HepG2 (cell line): ENCODE results near the gene DUSP22. TPM values are rescaled to one million over a fixed set of nuclear protein-coding genes. Genes with fewer than 3 reads are reported as not detected.

Source experiments
- ATAC-seq: fragments of 200-7000 bp; cut with Tn5 transposase; 3 replicates; pipeline ENCODE4 v1.9.1; 2020; ENCODE audit warnings: mild to moderate bottlenecking, moderate library complexity
- BruUV-seq: library from RNA; stranded (reverse); fragments of 400-500 nt; replicated peaks from 2 replicates; lab custom pipeline; 2021; lab: Mats Ljungman, UMichigan
- CTCF ChIA-PET: fragments of 300-600 bp; formaldehyde crosslinking; extraction: SDS; loops from one replicate; lab custom pipeline; 2021; ENCODE audit warnings: low total read pairs, inconsistent platforms, low intra/inter-chr PET ratio; lab: Yijun Ruan, JAX
- POLR2A ChIA-PET: fragments of 350-600 bp; sonication (Branson Sonifier 250); formaldehyde crosslinking; loops from one replicate; lab custom pipeline; 2020; ENCODE audit warnings: antibody characterized with exemption, inconsistent platforms; lab: Yijun Ruan, JAX
- DNase-seq: peaks from one replicate; pipeline ENCODE4 v3.0.0-alpha.2; 2015; ENCODE audit warnings: low spot score
- FAIRE-seq: peaks from 3 replicates; lab custom pipeline; 2011; peaks lifted over from hg19 to GRCh38; lab: Jason Lieb, UNC
- H2AFZ ChIP-seq: one replicate; pipeline ENCODE4 v1.6.1; 2011; ENCODE audit warnings: low read length, inconsistent platforms
- H3K27ac ChIP-seq: fragments of 300-600 bp; 3 replicates; pipeline ENCODE4 v1.8.0; 2011; ENCODE audit warnings: mixed run types, mild to moderate bottlenecking, mixed read lengths, low read length, inconsistent platforms; ENCODE audit not compliant: insufficient read depth; ENCODE audit errors: extremely low read length
- H3K27me3 ChIP-seq, 2 experiments: fragments of 200-600 bp in 1 of 2; 2 replicates in 1 of 2; 3 replicates in 1 of 2; pipeline versions ENCODE4 v1.6.0 to v1.8.0; 2011; ENCODE audit warnings: low read length in 2 of 2, mild to moderate bottlenecking in 2 of 2, moderate library complexity in 2 of 2, inconsistent platforms in 1 of 2; ENCODE audit not compliant: insufficient read depth in 2 of 2, control insufficient read depth in 1 of 2
- H3K36me3 ChIP-seq, 2 experiments: fragments of 200-600 bp in 1 of 2; replicated peaks in 1 of 2; 2 replicates in 1 of 2; 3 replicates in 1 of 2; pipeline versions ENCODE4 v1.5.1 to v1.8.0; 2011; ENCODE audit warnings: low read length in 2 of 2, inconsistent platforms in 1 of 2; ENCODE audit not compliant: insufficient read depth in 2 of 2, control insufficient read depth in 1 of 2
- H3K4me1 ChIP-seq: 2 replicates; pipeline ENCODE4 v1.5.1; 2012; ENCODE audit warnings: low read length, inconsistent platforms; ENCODE audit not compliant: insufficient read depth
- H3K4me2 ChIP-seq: 2 replicates; pipeline ENCODE4 v1.6.0; 2011; ENCODE audit warnings: low read depth, low read length, inconsistent platforms
- H3K4me3 ChIP-seq, 3 experiments: fragments of 200-600 bp in 1 of 3; sonication (generic), shearing (Covaris generic) in 1 of 3; replicated peaks in 1 of 3; 2 replicates each; pipeline ENCODE4 v1.5.1; 2011 to 2016; ENCODE audit warnings: low read length in 3 of 3, inconsistent platforms in 2 of 3, low read depth in 2 of 3, mild to moderate bottlenecking in 2 of 3, control low read depth in 1 of 3, mixed read lengths in 1 of 3; ENCODE audit not compliant: insufficient read depth in 1 of 3
- H3K79me2 ChIP-seq: one replicate; pipeline ENCODE4 v1.6.1; 2011; ENCODE audit warnings: low read length, inconsistent platforms; ENCODE audit not compliant: insufficient read depth
- H3K9ac ChIP-seq: 2 replicates; pipeline ENCODE4 v1.6.0; 2011; ENCODE audit warnings: mild to moderate bottlenecking, low read depth, low read length, inconsistent platforms; ENCODE audit not compliant: insufficient read depth
- H3K9me3 ChIP-seq: 2 replicates; pipeline ENCODE4 v1.5.1; 2012; ENCODE audit warnings: mild to moderate bottlenecking, low read length
- H4K20me1 ChIP-seq: 2 replicates; pipeline ENCODE4 v1.6.0; 2011; ENCODE audit warnings: inconsistent platforms, mild to moderate bottlenecking, low read length, moderate library complexity; ENCODE audit not compliant: insufficient read depth
- EEA1 ChIP-seq: sonication (generic); formaldehyde crosslinking; IDR thresholded peaks from 2 replicates; pipeline ENCODE4 v1.5.1; 2020; ENCODE audit warnings: mild to moderate bottlenecking, missing genetic modification reagents, borderline replicate concordance
- GATAD1 ChIP-seq: IDR thresholded peaks from 2 replicates; pipeline ENCODE4 v1.6.1; 2016; ENCODE audit warnings: missing genetic modification reagents, missing compliant biosample characterization
- KMT2B ChIP-seq: IDR thresholded peaks from 2 replicates; pipeline ENCODE4 v1.6.1; 2016; ENCODE audit warnings: missing genetic modification reagents, missing compliant biosample characterization
- MIXL1 ChIP-seq: IDR thresholded peaks from 2 replicates; pipeline ENCODE4 v1.6.1; 2016
- SALL1 ChIP-seq: sonication (generic); formaldehyde crosslinking; IDR thresholded peaks from 2 replicates; pipeline ENCODE4 v1.8.0; 2022; ENCODE audit warnings: mild to moderate bottlenecking, missing genetic modification reagents
- SNAPC2 ChIP-seq: sonication (generic); formaldehyde crosslinking; IDR thresholded peaks from 2 replicates; pipeline ENCODE4 v1.8.1; 2022; ENCODE audit warnings: mild to moderate bottlenecking, missing genetic modification reagents
- TARDBP ChIP-seq: sonication (generic); formaldehyde crosslinking; IDR thresholded peaks from 2 replicates; pipeline ENCODE4 v1.8.0; 2022; ENCODE audit warnings: mild to moderate bottlenecking, missing genetic modification reagents
- ZFP36L1 ChIP-seq: sonication (generic); formaldehyde crosslinking; IDR thresholded peaks from 2 replicates; pipeline ENCODE4 v1.8.0; 2022; ENCODE audit warnings: mild to moderate bottlenecking, missing genetic modification reagents, moderate library complexity
- ZMYM4 ChIP-seq: sonication (generic); formaldehyde crosslinking; IDR thresholded peaks from 2 replicates; pipeline ENCODE4 v1.8.1; 2023; ENCODE audit warnings: mild to moderate bottlenecking, missing genetic modification reagents
- ZNF274 ChIP-seq: sonication (generic); formaldehyde crosslinking; IDR thresholded peaks from 2 replicates; pipeline ENCODE4 v1.5.1; 2020; ENCODE audit warnings: mild to moderate bottlenecking, missing genetic modification reagents
- ZNF670 ChIP-seq: sonication (generic); formaldehyde crosslinking; IDR thresholded peaks from 2 replicates; pipeline ENCODE4 v1.8.0; 2022; ENCODE audit warnings: mild to moderate bottlenecking, missing genetic modification reagents, borderline replicate concordance
- ZNF678 ChIP-seq: sonication (generic); formaldehyde crosslinking; IDR thresholded peaks from 2 replicates; pipeline ENCODE4 v1.4.0; 2020; ENCODE audit warnings: mild to moderate bottlenecking, missing genetic modification reagents
- ZNF776 ChIP-seq: sonication (generic); formaldehyde crosslinking; IDR thresholded peaks from 2 replicates; pipeline ENCODE4 v1.4.0; 2020; ENCODE audit warnings: mild to moderate bottlenecking, missing genetic modification reagents
- WGBS: methylation state at CpG from one replicate; pipeline ENCODE4 v1.1.6; 2017; ENCODE audit warnings: low lambda C conversion rate; 5-methylcytosine and 5-hydroxymethylcytosine counted together
- in situ Hi-C: cut with HindIII; loops from 2 replicates; pipeline ENCODE4 v1.10.0; 2017; ENCODE audit warnings: low pct_unique_long_range_greater_than_20kb; ENCODE audit not compliant: extremely low pct_ligation_motif_present
- intact Hi-C: fragments of 100-400 bp; cut with micrococcal nuclease; formaldehyde crosslinking; loops from one replicate; pipeline ENCODE4 v1.10.0; 2022; ENCODE audit not compliant: unreplicated experiment
- polyA plus RNA-seq, 8 experiments: library from polyadenylated mRNA; depleted of rRNA in 3 of 8; stranded (reverse) in 7 of 8; unstranded in 1 of 8; fragments of >200 nt; fragmentation: Illumina TruSeq in 4 of 8; extraction: Trizol in 4 of 8; gene quantifications; 2 replicates each; pipeline versions ENCODE4 v1.2.1 to v1.2.3, GENCODE V29; 2011 to 2016; ENCODE audit warnings: low read depth in 4 of 8, missing spikeins in 1 of 8, mixed read lengths in 1 of 8; ENCODE audit not compliant: insufficient read depth in 1 of 8
- total RNA-seq, 5 experiments: library from RNA; depleted of rRNA; stranded (reverse); fragments of >200 nt; fragmentation: Illumina TruSeq; extraction: Trizol; gene quantifications; 2 replicates each; pipeline ENCODE4 v1.2.3, GENCODE V29; 2016; ENCODE audit warnings: low read depth in 1 of 5
- TF ChIP-seq, protein P1 (sequence below): sonication (generic); formaldehyde crosslinking; IDR thresholded peaks from 2 replicates; pipeline ENCODE4 v1.4.0; 2020; ENCODE audit warnings: missing genetic modification reagents
- TF ChIP-seq, protein P2 (sequence below): sonication (generic); formaldehyde crosslinking; IDR thresholded peaks from 2 replicates; pipeline ENCODE4 v1.9.0; 2021; ENCODE audit warnings: missing genetic modification reagents, borderline replicate concordance
- TF ChIP-seq, protein P3 (sequence below): sonication (generic); formaldehyde crosslinking; IDR thresholded peaks from 2 replicates; pipeline ENCODE4 v1.5.0; 2020; ENCODE audit warnings: missing genetic modification reagents

The DUSP22 gene
- total and polyA plus RNA-seq, 2 of the 13 experiments (the other 11 are each of a cell fraction or from before 2014, with no cell fraction given), result 20.2 to 32.8 TPM

DNA sequence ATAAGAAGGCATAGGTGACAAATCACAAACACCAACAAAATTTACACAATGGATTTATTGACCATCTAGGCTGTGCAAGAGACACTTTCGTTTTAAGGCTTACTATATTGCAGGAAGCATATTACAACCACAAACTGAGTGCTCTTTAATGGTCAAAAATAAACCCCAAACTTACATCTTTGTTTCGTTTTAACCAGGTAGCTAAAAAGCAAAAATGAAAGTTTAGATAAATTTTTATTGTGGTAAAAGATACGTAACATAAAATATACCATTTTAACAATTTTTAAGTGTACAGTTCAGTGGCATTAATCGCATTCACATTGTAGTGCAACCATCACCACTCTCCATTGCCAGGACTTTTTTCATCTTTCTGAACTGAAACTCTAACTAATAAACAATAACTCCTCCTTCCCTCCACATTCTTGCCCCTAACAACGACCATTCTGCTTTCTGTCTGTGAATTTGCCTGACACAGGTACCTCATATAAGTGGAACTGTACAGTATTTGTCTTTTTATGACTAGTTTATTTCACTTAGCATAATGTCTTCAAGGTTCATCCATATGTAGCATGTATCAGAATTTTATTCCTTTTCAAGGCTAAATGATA, 32.3 kb upstream of the DUSP22 start:
- H3K36me3 ChIP-seq, result no peaks in the 10 kb centered on the region
- no peak for DNase-seq
- no peak overlapping the region for H3K9ac ChIP-seq
- H2AFZ ChIP-seq, result no peak overlapping the region
- H4K20me1 ChIP-seq, result no peaks in the 10 kb centered on the region
- CTCF ChIA-PET, result no interaction called here
- TF ChIP-seq ZNF670 (CRISPR knock-in tag) (no peak), SALL1 (CRISPR knock-in tag) (no peak), MIXL1 (CRISPR knock-in tag) (no peak), KMT2B (no peak), ZMYM4 (no peak), TARDBP (no peak), ZNF776 (CRISPR knock-in tag) (no peak), GATAD1 (no peak), ZFP36L1 (CRISPR knock-in tag) (no peak), SNAPC2 (CRISPR knock-in tag) (no peak), ZNF678 (CRISPR knock-in tag) (no peak), ZNF274 (no peak), EEA1 (no peak)
- TF ChIP-seq, protein P1, sequence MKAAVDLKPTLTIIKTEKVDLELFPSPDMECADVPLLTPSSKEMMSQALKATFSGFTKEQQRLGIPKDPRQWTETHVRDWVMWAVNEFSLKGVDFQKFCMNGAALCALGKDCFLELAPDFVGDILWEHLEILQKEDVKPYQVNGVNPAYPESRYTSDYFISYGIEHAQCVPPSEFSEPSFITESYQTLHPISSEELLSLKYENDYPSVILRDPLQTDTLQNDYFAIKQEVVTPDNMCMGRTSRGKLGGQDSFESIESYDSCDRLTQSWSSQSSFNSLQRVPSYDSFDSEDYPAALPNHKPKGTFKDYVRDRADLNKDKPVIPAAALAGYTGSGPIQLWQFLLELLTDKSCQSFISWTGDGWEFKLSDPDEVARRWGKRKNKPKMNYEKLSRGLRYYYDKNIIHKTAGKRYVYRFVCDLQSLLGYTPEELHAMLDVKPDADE, result no peak
- TF ChIP-seq, protein P2, sequence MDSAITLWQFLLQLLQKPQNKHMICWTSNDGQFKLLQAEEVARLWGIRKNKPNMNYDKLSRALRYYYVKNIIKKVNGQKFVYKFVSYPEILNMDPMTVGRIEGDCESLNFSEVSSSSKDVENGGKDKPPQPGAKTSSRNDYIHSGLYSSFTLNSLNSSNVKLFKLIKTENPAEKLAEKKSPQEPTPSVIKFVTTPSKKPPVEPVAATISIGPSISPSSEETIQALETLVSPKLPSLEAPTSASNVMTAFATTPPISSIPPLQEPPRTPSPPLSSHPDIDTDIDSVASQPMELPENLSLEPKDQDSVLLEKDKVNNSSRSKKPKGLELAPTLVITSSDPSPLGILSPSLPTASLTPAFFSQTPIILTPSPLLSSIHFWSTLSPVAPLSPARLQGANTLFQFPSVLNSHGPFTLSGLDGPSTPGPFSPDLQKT, result no peak
- TF ChIP-seq, protein P3, sequence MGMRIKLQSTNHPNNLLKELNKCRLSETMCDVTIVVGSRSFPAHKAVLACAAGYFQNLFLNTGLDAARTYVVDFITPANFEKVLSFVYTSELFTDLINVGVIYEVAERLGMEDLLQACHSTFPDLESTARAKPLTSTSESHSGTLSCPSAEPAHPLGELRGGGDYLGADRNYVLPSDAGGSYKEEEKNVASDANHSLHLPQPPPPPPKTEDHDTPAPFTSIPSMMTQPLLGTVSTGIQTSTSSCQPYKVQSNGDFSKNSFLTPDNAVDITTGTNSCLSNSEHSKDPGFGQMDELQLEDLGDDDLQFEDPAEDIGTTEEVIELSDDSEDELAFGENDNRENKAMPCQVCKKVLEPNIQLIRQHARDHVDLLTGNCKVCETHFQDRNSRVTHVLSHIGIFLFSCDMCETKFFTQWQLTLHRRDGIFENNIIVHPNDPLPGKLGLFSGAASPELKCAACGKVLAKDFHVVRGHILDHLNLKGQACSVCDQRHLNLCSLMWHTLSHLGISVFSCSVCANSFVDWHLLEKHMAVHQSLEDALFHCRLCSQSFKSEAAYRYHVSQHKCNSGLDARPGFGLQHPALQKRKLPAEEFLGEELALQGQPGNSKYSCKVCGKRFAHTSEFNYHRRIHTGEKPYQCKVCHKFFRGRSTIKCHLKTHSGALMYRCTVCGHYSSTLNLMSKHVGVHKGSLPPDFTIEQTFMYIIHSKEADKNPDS (CRISPR knock-in tag), result no peak
- TF ChIP-seq, all 625 proteins: peak for 0
- in situ Hi-C loops (no loop called here), intact Hi-C loops (no loop called here)
- H3K4me3 ChIP-seq, result no peak overlapping the region
- WGBS, result 26% methylated on average over 5 of the region's 5 CpGs
- no peaks in the 10 kb centered on the region for H3K79me2 ChIP-seq
- H3K4me1 ChIP-seq, result peaks cover 15% of the 10 kb centered on the region
- no peak for FAIRE-seq
- BruUV-seq, result no TSS peak
- H3K4me2 ChIP-seq, result no peak overlapping the region
- H3K9me3 ChIP-seq, result no peaks in the 10 kb centered on the region
- POLR2A ChIA-PET, result no interaction called here
- H3K27me3 ChIP-seq, result no peaks in the 10 kb centered on the region
- ATAC-seq, result no peak
- H3K27ac ChIP-seq, result no peak overlapping the region
